Fibroblast of skin of back (primary cell): ENCODE data around the gene MR1.
"Not testable (repeated sequence)": the region's sequence is repeated elsewhere in the genome, so short reads cannot be mapped to it uniquely, and the experiment has no call there.

Source experiments
- DNase-seq: peaks from one replicate; pipeline ENCODE4 v3.0.0-alpha.2; 2013

MR1 gene

GRCh38 chr1:181032535-181032934, 1.2 kb upstream of the MR1 start:
- DNase-seq: no peak

GRCh38 chr1:181033128-181033798, 520 bp upstream of the MR1 start:
- DNase-seq: peak; percentile 28

DNA sequence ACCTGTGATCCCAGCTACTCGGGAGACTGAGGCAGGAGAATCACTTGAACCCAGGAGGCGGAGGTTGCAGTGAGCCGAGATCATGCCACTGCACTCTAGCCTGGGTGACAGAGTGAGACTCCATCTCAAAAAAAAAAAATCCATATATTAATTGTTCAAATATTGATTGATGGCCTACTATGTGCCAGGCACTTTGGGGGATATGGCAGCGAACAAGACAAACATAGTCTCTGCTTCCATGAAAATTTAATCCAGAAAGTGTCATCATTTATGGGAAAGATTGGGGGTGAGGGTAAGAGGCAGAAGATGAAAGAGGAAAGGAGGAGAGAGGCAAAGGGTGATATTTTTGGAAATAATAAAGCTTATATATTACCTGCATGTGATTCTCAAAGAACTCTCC, 1.4 kb downstream of the MR1 start:
- not testable (repeated sequence) for DNase-seq

- DNase-seq: no peak
These were observed 2.5 kb downstream of the MR1 start for GRCh38 chr1:181036107-181036836.

- no peak for DNase-seq
These were observed 3.6 kb downstream of the MR1 start for GRCh38 chr1:181037386-181037785.

GRCh38 chr1:181038399-181038873, 4.7 kb downstream of the MR1 start:
- peak; percentile 71 for DNase-seq

DNA sequence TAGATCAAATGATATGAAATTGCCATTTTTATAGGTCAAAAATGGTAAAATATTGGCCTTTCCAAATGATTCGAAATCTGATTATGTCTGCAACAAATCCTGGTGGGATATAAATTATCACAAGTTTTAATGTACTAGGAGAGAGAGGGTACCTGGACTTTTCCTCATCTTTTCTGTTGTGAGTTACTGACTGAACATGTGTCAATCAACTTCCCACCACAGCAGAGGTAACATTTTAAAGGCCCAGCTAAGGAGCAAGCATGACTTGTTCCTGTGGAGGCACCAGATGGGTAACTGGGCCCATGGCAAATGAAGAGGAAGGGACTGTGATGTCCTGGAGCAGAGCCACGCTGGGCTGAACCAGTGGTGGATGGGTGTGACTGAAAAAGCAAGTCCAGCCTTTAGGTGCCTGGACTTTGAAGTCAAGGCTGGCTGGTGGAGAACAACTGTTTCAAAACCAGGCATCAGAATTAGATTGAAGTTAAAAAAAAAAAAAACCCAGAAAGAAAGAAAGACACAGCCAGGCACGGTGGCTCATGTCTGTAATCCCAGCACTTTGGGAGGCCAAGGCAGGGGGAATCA, 6.6 kb downstream of the MR1 start:
- DNase-seq: no peak

DNA sequence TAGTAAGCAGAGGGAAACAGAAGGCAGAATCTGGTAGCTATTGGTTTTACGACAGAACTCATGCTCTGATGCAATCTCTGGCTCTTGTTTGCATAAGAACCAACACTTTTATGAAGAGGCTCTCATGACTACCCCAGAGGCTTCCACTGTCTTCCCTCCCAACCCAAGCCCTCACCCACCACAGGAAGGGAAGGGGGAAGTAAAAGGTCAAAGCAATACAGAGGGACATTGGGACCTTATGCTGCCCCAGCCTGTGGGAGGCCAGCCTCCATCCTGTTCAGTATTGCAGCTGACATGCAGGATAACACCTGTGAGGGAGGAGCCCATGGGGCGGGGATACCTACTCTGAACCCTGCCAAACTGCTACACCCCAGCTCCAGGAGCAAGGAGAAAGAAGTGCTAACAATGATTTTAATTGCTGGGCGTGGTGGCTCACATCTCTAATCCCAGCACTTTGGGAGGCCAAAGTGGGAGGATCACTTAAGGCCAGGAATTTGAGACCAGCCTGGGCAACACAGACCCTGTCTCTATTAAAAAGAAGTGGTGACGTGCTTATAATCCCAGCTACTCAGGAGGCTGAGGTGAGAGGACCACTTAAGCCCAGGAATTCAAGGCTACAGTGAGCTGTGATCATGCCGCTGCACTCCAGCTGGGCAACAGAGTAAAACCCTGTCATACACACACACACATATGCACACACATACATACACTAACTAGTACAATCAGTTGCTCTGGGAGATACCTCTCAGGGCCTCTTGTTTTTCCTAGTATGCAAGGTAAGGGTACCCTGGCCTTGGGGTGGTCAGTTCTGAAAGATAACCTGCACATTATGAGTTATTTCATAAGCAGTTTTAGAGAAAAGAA, 9.5 kb downstream of the MR1 start:
- no peak for DNase-seq

DNA sequence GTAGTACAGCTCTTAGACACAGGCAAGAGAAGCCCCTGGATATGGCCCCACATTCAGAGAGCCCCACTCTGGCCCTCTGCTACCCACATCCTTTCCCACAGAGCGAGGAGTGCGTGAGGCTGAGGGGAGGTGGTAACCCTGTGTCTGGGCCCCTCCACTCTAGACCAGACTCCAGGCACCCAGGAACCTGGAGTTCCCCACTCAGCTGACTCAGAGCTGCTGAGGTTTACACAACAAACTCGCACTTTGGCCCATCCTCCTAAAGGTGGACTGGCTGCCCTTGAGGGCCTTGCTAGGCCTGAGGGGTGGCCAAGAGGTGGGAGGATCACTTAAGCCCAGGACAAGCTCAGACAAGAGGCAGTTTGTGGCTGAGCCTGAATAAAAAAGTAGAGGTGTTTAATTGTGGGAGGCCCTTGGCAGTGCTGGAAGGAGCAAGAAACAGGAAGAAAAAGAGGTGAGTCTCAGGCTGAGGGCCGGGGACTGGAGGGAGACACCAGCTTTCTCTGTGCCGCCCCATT, 10.7 kb downstream of the MR1 start:
- DNase-seq: no peak

- not testable (repeated sequence) for DNase-seq
These were observed 12.2 kb downstream of the MR1 start for GRCh38 chr1:181045946-181046345.

- DNase-seq: no peak
These were observed 15.6 kb downstream of the MR1 start for GRCh38 chr1:181049378-181049777.

GRCh38 chr1:181050922-181051321, 17.1 kb downstream of the MR1 start:
- DNase-seq: no peak

- DNase-seq: no peak
These were observed 22.8 kb downstream of the MR1 start for GRCh38 chr1:181056560-181056959.

- no peak for DNase-seq
These were observed 23.3 kb downstream of the MR1 start for GRCh38 chr1:181057079-181057478.

DNA sequence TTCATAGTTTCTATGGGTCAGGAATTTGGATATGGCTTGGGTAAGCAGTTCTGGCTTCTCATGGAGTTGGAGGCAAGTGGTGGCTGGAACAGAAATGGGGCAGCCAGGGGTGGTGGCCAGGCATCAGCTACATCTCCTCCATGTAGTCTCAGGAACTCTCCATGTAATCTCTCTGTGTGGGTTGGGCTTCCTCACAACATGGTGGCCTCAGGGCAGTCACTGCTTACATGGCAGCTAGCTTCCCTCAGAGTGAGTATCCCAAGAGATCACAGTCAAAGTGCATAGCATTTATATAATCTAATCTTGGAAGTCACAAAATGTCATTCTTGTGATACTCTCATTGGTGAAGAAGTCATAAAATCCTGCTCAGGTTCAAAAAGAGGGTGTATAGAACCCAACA, 25.7 kb downstream of the MR1 start:
- no peak for DNase-seq

DNA sequence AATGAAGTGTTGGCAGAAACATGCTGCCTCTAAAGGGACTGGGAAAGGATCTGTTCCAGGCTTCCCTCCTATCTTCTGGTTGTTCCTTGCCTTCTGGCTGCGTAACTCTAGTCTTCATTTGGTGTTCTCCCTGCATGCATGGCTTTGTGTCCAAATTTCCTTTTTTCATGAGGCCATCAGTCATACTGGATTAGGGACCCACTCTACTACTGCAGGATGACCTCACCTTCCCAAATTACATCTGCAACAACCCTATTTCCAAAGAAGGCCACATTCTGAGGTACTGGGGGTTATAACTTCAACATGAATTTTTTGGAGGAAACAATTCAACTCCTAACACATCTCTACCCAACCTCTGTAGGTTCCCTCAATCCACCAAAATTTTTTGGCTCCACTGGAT, 26.3 kb downstream of the MR1 start:
- no peak for DNase-seq

GRCh38 chr1:181060947-181061346, 27.2 kb downstream of the MR1 start:
- DNase-seq: not testable (repeated sequence)

GRCh38 chr1:181061487-181061886, 27.7 kb downstream of the MR1 start:
- no peak for DNase-seq

- DNase-seq: no peak
These were observed 28.4 kb downstream of the MR1 start for GRCh38 chr1:181061891-181062835.

DNA sequence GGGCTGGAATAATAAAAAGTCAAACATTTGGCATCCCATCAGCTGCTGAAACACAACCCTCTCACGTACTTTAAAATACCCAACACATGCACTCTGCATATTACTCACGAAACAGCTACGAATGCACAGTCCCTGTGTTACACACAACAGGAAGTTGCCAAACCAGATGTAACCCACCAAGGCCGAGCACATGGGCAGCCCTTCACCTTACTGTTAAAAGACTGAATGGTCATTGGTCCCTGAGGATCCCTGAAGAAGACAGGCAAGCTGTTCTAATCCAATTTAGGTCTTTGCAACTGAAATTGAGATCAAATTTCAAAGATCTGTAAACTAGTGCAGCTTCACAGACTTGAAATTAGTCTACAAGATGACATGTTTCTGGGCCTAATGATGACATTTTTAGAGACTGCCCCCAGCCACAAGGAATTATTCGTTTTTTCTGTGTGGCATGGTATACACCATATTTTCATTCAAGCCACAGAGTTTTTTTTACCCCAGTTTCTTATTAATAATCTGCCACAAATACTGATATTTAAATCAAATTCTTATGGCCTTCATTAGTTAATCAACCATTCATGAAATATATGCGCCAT, 29.1 kb downstream of the MR1 start:
- peak; percentile 48 for DNase-seq

- DNase-seq: no peak
These were observed 30.3 kb downstream of the MR1 start for GRCh38 chr1:181064011-181064623.
